Activated effector memory CD4-positive, alpha-beta T cell treated with Interleukin-2 at 50 U/mL for 16 hours (primary cell): ENCODE measurements around the gene RHOT1.
"Not testable (repeated sequence)": the region's sequence is repeated elsewhere in the genome, so short reads cannot be mapped to it uniquely, and the experiment has no call there.

Experiments used
- DNase-seq: peaks from one replicate; pipeline ENCODE4 v3.0.0-alpha.2; 2020

RHOT1 gene

GRCh38 chr17:32160526-32160925 is 18.2 kb downstream of the RHOT1 start:
- no peak for DNase-seq

- DNase-seq, result no peak
These were observed 18.7 kb downstream of the RHOT1 start for GRCh38 chr17:32161029-32161428.

- DNase-seq, result no peak
These were observed 19.4 kb downstream of the RHOT1 start for GRCh38 chr17:32161506-32162365.

- DNase-seq, result no peak
These were observed 32.6 kb downstream of the RHOT1 start for GRCh38 chr17:32174889-32175288.

GRCh38 chr17:32178679-32179078 is 36.4 kb downstream of the RHOT1 start:
- not testable (repeated sequence) for DNase-seq

GRCh38 chr17:32179103-32179502 is 36.8 kb downstream of the RHOT1 start:
- not testable (repeated sequence) for DNase-seq

GRCh38 chr17:32179526-32179925 is 37.2 kb downstream of the RHOT1 start:
- DNase-seq, result not testable (repeated sequence)

GRCh38 chr17:32180262-32180661 is 38.0 kb downstream of the RHOT1 start:
- not testable (repeated sequence) for DNase-seq

GRCh38 chr17:32185875-32186274 is 43.6 kb downstream of the RHOT1 start:
- no peak for DNase-seq

- no peak for DNase-seq
These were observed 45.0 kb downstream of the RHOT1 start for GRCh38 chr17:32187271-32187670.

- DNase-seq, result no peak
These were observed 47.0 kb downstream of the RHOT1 start for GRCh38 chr17:32189343-32189742.

GRCh38 chr17:32191306-32191705 is 49.0 kb downstream of the RHOT1 start:
- no peak for DNase-seq

- no peak for DNase-seq
These were observed 50.1 kb downstream of the RHOT1 start for GRCh38 chr17:32192379-32192778.

- no peak for DNase-seq
These were observed 55.7 kb downstream of the RHOT1 start for GRCh38 chr17:32197987-32198386.

- no peak for DNase-seq
These were observed 64.6 kb downstream of the RHOT1 start for GRCh38 chr17:32206861-32207260.

GRCh38 chr17:32208436-32208835 is 66.1 kb downstream of the RHOT1 start:
- no peak for DNase-seq

GRCh38 chr17:32209608-32210007 is 67.3 kb downstream of the RHOT1 start:
- DNase-seq, result no peak

GRCh38 chr17:32211671-32212070 is 69.4 kb downstream of the RHOT1 start:
- no peak for DNase-seq

GRCh38 chr17:32215696-32216095 is 73.4 kb downstream of the RHOT1 start:
- DNase-seq, result no peak

- no peak for DNase-seq
These were observed 80.3 kb downstream of the RHOT1 start for GRCh38 chr17:32222621-32223020.

GRCh38 chr17:32223703-32224102 is 81.4 kb downstream of the RHOT1 start:
- DNase-seq, result no peak

- DNase-seq, result no peak
These were observed 84.6 kb downstream of the RHOT1 start for GRCh38 chr17:32226886-32227285.

- DNase-seq, result no peak
These were observed 85.6 kb downstream of the RHOT1 start for GRCh38 chr17:32227910-32228309.

GRCh38 chr17:32235588-32235987 is 93.3 kb downstream of the RHOT1 start:
- no peak for DNase-seq

GRCh38 chr17:32239456-32239855 is 97.2 kb downstream of the RHOT1 start:
- DNase-seq, result no peak
